Fibroblast of lung (primary cell): Measurements from ENCODE around the gene NEK2. TPM values are rescaled to one million over a fixed set of nuclear protein-coding genes. Genes with fewer than 3 reads are reported as not detected.

ENCODE experiments used
- DNase-seq, 2 donors: peaks; one replicate each; pipeline versions ENCODE4 v3.0.0 to v3.0.0-alpha.2; 2010; ENCODE audit warnings: low read depth in 2 of 2
- H2AFZ ChIP-seq: 2 replicates; pipeline ENCODE4 v1.5.1; 2012; ENCODE audit warnings: low read length, control low read depth, inconsistent platforms
- H3K27ac ChIP-seq: 2 replicates; pipeline ENCODE4 v1.5.1; 2011; ENCODE audit warnings: low read length, control low read depth; ENCODE audit not compliant: insufficient read depth
- H3K27me3 ChIP-seq: 2 replicates; pipeline ENCODE4 v1.5.1; 2011; ENCODE audit warnings: mild to moderate bottlenecking, low read length; ENCODE audit not compliant: control insufficient read depth, insufficient read depth
- H3K36me3 ChIP-seq: 2 replicates; pipeline ENCODE4 v1.5.1; 2011; ENCODE audit warnings: low read length; ENCODE audit not compliant: control insufficient read depth, insufficient read depth
- H3K4me1 ChIP-seq: 2 replicates; pipeline ENCODE4 v1.5.1; 2011; ENCODE audit warnings: low read length; ENCODE audit not compliant: control insufficient read depth, insufficient read depth; ENCODE audit errors: extremely low read depth
- H3K4me2 ChIP-seq: 2 replicates; pipeline ENCODE4 v1.5.1; 2011; ENCODE audit warnings: low read length, control low read depth; ENCODE audit not compliant: insufficient read depth; ENCODE audit errors: extremely low read depth
- H3K4me3 ChIP-seq, 4 experiments: fragments of 200-600 bp in 1 of 4; sonication (generic) in 1 of 4; replicated peaks in 1 of 4; 2 replicates each; pipeline ENCODE4 v1.5.1; 2011 to 2016; ENCODE audit warnings: low read length in 4 of 4, low read depth in 3 of 4, mild to moderate bottlenecking in 3 of 4, control low read depth in 2 of 4, inconsistent platforms in 1 of 4, mixed read lengths in 1 of 4; ENCODE audit not compliant: insufficient read depth in 1 of 4; ENCODE audit errors: control extremely low read depth in 1 of 4
- H3K79me2 ChIP-seq: 2 replicates; pipeline ENCODE4 v1.5.1; 2012; ENCODE audit warnings: mild to moderate bottlenecking, low read length, inconsistent platforms; ENCODE audit not compliant: control insufficient read depth, insufficient read depth
- H3K9ac ChIP-seq: 2 replicates; pipeline ENCODE4 v1.5.1; 2011; ENCODE audit warnings: mild to moderate bottlenecking, low read length, control low read depth; ENCODE audit not compliant: insufficient read depth
- H3K9me3 ChIP-seq: 2 replicates; pipeline ENCODE4 v1.5.1; 2012; ENCODE audit warnings: low read depth, low read length; ENCODE audit not compliant: control insufficient read depth, insufficient read depth
- H4K20me1 ChIP-seq: 2 replicates; pipeline ENCODE4 v1.5.1; 2011; ENCODE audit warnings: low read length; ENCODE audit not compliant: control insufficient read depth, insufficient read depth; ENCODE audit errors: extremely low read depth
- CTCF ChIP-seq, 2 donors: IDR thresholded peaks in 1 of 2; conservative IDR thresholded peaks in 1 of 2; 1 replicate in 1 of 2; 2 replicates in 1 of 2; pipeline ENCODE4 v1.5.1; 2011 to 2012; ENCODE audit warnings: low read length in 2 of 2, control low read depth in 1 of 2, inconsistent platforms in 1 of 2, low read depth in 1 of 2, mild to moderate bottlenecking in 1 of 2
- EZH2 ChIP-seq: IDR thresholded peaks from 2 replicates; pipeline ENCODE4 v1.5.1; 2012; ENCODE audit warnings: low read length, control low read depth, mild to moderate bottlenecking; ENCODE audit errors: missing control alignments
- polyA plus RNA-seq, 2 donors: library from polyadenylated mRNA; depleted of rRNA in 1 of 2; stranded (reverse) in 1 of 2; unstranded in 1 of 2; fragments of >200 nt; gene quantifications; 2 replicates each; pipeline ENCODE4 v1.2.1, GENCODE V29; 2011 to 2012; ENCODE audit warnings: missing spikeins in 1 of 2
- total RNA-seq: library from RNA; depleted of rRNA; stranded (reverse); fragments of >200 nt; gene quantifications from 2 replicates; pipeline ENCODE4 v1.2.1, GENCODE V29; 2014

The NEK2 gene
- total and polyA plus RNA-seq, 2 donors (not counting 1 experiment from before 2014, with no cell fraction given), result 6.8 to 12.7 TPM

GRCh38 chr1:211708926-211709325, 33.5 kb upstream of the NEK2 start:
- no peaks in the 10 kb centered on the region for H4K20me1 ChIP-seq
- H3K4me3 ChIP-seq, result no peak overlapping the region
- no peak overlapping the region for H2AFZ ChIP-seq
- no peak for TF ChIP-seq EZH2
- no peak for TF ChIP-seq CTCF (conservative IDR thresholded peaks at IDR 0.05 in 1 of 2, IDR thresholded peaks at IDR 0.05 in 1 of 2; ENCODE audit: low read depth in 1 of 2, low read length in 2 of 2)
- no peaks in the 10 kb centered on the region for H3K9me3 ChIP-seq
- no peak overlapping the region for H3K27ac ChIP-seq
- H3K4me2 ChIP-seq, result no peak overlapping the region
- H3K9ac ChIP-seq, result no peak overlapping the region
- H3K27me3 ChIP-seq, result peaks cover 2% of the 10 kb centered on the region
- no peaks in the 10 kb centered on the region for H3K79me2 ChIP-seq
- DNase-seq, result no peak
- no peaks in the 10 kb centered on the region for H3K36me3 ChIP-seq
- H3K4me1 ChIP-seq, result no peaks in the 10 kb centered on the region

GRCh38 chr1:211708006-211708405, 32.6 kb upstream of the NEK2 start:
- H3K4me1 ChIP-seq, result no peaks in the 10 kb centered on the region
- peak in 1 of 2 donors; percentile 11 for DNase-seq

GRCh38 chr1:211705467-211706091, 30.2 kb upstream of the NEK2 start:
- peak; percentile 18 to 38 for DNase-seq
- Histone ChIP-seq H3K27ac (no peak overlapping the region), H2AFZ (no peak overlapping the region), H3K4me3 (no peak overlapping the region), H3K79me2 (no peaks in the 10 kb centered on the region), H3K9me3 (no peaks in the 10 kb centered on the region), H3K4me2 (no peak overlapping the region), H3K4me1 (no peaks in the 10 kb centered on the region), H4K20me1 (no peaks in the 10 kb centered on the region), H3K9ac (no peak overlapping the region), H3K27me3 (peaks cover 2% of the 10 kb centered on the region), H3K36me3 (no peaks in the 10 kb centered on the region)
- TF ChIP-seq EZH2 (no peak), CTCF (conservative IDR thresholded peaks at IDR 0.05 in 1 of 2, IDR thresholded peaks at IDR 0.05 in 1 of 2; ENCODE audit: low read depth in 1 of 2, low read length in 2 of 2) (no peak)

More at GRCh38 chr1:211708006-211708405, 32.6 kb upstream of the NEK2 start:
- H3K4me2 ChIP-seq, result no peak overlapping the region
- TF ChIP-seq CTCF (conservative IDR thresholded peaks at IDR 0.05 in 1 of 2, IDR thresholded peaks at IDR 0.05 in 1 of 2; ENCODE audit: low read depth in 1 of 2, low read length in 2 of 2) (no peak), EZH2 (no peak)
- no peaks in the 10 kb centered on the region for H3K9me3 ChIP-seq
- no peak overlapping the region for H3K9ac ChIP-seq
- no peaks in the 10 kb centered on the region for H3K36me3 ChIP-seq
- H3K79me2 ChIP-seq, result no peaks in the 10 kb centered on the region
- peaks cover 2% of the 10 kb centered on the region for H3K27me3 ChIP-seq
- no peaks in the 10 kb centered on the region for H4K20me1 ChIP-seq
- H3K4me3 ChIP-seq, result no peak overlapping the region
- H2AFZ ChIP-seq, result no peak overlapping the region
- no peak overlapping the region for H3K27ac ChIP-seq
